ENCODE data around the gene PGBD5. TPM values are rescaled to one million over a fixed set of nuclear protein-coding genes. Genes with fewer than 3 reads are reported as not detected.

PGBD5 gene
- total and polyA plus RNA-seq, 9 of the 15 experiments (the other 6 are each of a cell fraction or from before 2014, with no cell fraction given), result under 0.01 to 0.40 (median 0.10) TPM; not detected in 3

GRCh38 chr1:230287674-230288315 is 138.3 kb downstream of the PGBD5 start:
- Histone ChIP-seq H3K4me3 (no peak overlapping the region), H4K20me1 (replicated peaks; ENCODE audit: control insufficient read depth, insufficient read depth, low read length) (peaks cover 12% of the 10 kb centered on the region), H3K9me3 (replicated peaks; ENCODE audit: control insufficient read depth, insufficient read depth, low read depth, low read length) (no peaks in the 10 kb centered on the region), H3K4me2 (ENCODE audit: insufficient read depth, low read length) (no peak overlapping the region), H3K79me2 (ENCODE audit: control insufficient read depth, insufficient read depth, low read length) (no peaks in the 10 kb centered on the region), H3K27ac (ENCODE audit: extremely low read depth, low read depth, low read length) (no peak overlapping the region), H2AFZ (ENCODE audit: low read depth, low read length) (no peak overlapping the region), H3K36me3 (ENCODE audit: control insufficient read depth, insufficient read depth, low read length) (no peaks in the 10 kb centered on the region), H3K9me1 (ENCODE audit: control insufficient read depth, insufficient read depth, low read length) (no peaks in the 10 kb centered on the region), H3K4me1 (replicated peaks in 1 of 2; ENCODE audit: control insufficient read depth in 2 of 2, insufficient read depth in 2 of 2, low read length in 2 of 2) (0 out of 5 replicates have a peak, but pooled peaks cover 0 to 10% of the 10 kb centered on the region in 2 experiments), H3K9ac (ENCODE audit: insufficient read depth in 1 of 2, low read depth in 2 of 2, low read length in 2 of 2) (peak overlapping the region in 1 of 2 experiments; percentile 10; a peak in 1 of 4 replicates), H3K27me3 (ENCODE audit: control insufficient read depth in 2 of 2, insufficient read depth in 2 of 2, low read length in 2 of 2) (peaks cover 36 to 62% of the 10 kb centered on the region in 2 experiments)
- intact Hi-C loops (cut with micrococcal nuclease) (no loop called here), in situ Hi-C loops (cut with MboI) (no loop called here)
- no peak for ATAC-seq
- POLR2A ChIA-PET, result interaction anchor here (0.5 to 1.0 kb wide), 4 partner anchors 17 to 698 kb away, joined by 3 read pairs; no protein-coding TSS in a partner anchor
- WGBS (ENCODE audit: insufficient coverage, low coverage, missing lambda C conversion rate), result 7% methylated on average over 17 of the region's 17 CpGs
- no TSS peak for BruUV-seq (replicated peaks)
- no peak for DNase-seq (ENCODE audit: extremely low read depth in 1 of 4, low spot score in 3 of 4)
- CTCF ChIA-PET (ENCODE audit: low intra/inter-chr PET ratio), result no interaction called here
- no peak for FAIRE-seq
- TF ChIP-seq ZSCAN32 (CRISPR knock-in tag; IDR thresholded peaks at IDR 0.05) (no peak), POLR2G (IDR thresholded peaks at IDR 0.05; ENCODE audit: low read depth, low read length) (peak; percentile 17; the same call in 1 of the 2 replicates), CREB5 (CRISPR knock-in tag; IDR thresholded peaks at IDR 0.05) (no peak), SNRNP70 (optimal IDR thresholded peaks at IDR 0.05; ENCODE audit: low read depth, low read length) (no peak), CHD2 (IDR thresholded peaks at IDR 0.05; ENCODE audit: low read depth, low read length) (no peak), CHAMP1 (IDR thresholded peaks at IDR 0.05) (no peak), NFE2L1 (tag; IDR thresholded peaks at IDR 0.05; ENCODE audit: borderline replicate concordance, low read depth) (no peak), NFIC (IDR thresholded peaks at IDR 0.05) (peak; percentile 23; the same call in 1 of the 2 replicates), CEBPB (tag; IDR thresholded peaks at IDR 0.05) (no peak), ADNP (tag; IDR thresholded peaks at IDR 0.05) (no peak), CUX1 (CRISPR knock-in tag; IDR thresholded peaks at IDR 0.05) (no peak), ZC3H4 (CRISPR knock-in tag; IDR thresholded peaks at IDR 0.05; ENCODE audit: borderline replicate concordance) (no peak)

All from K562 (cell line).